Breast epithelium (tissue), 3 donors: ENCODE measurements around the gene RPL3.

Source experiments
- POLR2A ChIP-seq: fragments of 450-650 bp; IDR thresholded peaks from one replicate; pipeline ENCODE4 v1.6.1; 2016; ENCODE audit warnings: antibody characterized with exemption, mild to moderate bottlenecking, moderate library complexity
- TF ChIP-seq, protein P1 (sequence below), 3 donors: fragments of 450-650 bp; IDR thresholded peaks; one replicate each; pipeline ENCODE4 v1.5.1; 2016 to 2017; ENCODE audit warnings: antibody characterized with exemption in 3 of 3, mild to moderate bottlenecking in 3 of 3, moderate library complexity in 3 of 3

DNA sequence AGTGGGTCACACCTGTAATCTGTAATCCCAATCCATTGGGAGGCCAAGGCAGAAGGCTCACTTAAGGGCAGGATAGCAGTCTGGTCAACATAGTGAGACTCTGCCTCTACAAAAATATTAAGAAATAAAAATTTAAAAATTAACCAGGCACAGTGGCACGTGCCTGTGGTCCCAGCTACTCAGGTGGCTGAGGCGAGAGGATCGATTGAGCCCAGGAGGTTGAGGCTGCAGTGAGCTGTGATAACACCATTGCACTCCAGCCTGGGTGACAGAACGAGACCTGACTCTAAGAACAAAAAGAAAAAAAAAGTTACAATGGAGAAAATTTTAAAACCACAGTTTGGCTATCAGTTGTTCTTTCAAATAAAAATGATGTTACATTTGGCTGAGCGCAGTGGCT is 17.0 kb upstream of the RPL3 start:
- TF ChIP-seq, protein P1, sequence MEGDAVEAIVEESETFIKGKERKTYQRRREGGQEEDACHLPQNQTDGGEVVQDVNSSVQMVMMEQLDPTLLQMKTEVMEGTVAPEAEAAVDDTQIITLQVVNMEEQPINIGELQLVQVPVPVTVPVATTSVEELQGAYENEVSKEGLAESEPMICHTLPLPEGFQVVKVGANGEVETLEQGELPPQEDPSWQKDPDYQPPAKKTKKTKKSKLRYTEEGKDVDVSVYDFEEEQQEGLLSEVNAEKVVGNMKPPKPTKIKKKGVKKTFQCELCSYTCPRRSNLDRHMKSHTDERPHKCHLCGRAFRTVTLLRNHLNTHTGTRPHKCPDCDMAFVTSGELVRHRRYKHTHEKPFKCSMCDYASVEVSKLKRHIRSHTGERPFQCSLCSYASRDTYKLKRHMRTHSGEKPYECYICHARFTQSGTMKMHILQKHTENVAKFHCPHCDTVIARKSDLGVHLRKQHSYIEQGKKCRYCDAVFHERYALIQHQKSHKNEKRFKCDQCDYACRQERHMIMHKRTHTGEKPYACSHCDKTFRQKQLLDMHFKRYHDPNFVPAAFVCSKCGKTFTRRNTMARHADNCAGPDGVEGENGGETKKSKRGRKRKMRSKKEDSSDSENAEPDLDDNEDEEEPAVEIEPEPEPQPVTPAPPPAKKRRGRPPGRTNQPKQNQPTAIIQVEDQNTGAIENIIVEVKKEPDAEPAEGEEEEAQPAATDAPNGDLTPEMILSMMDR (IDR thresholded peaks at IDR 0.05): no peak
- no peak for TF ChIP-seq POLR2A
